ENCODE results near the gene IL36RN. TPM values are rescaled to one million over a fixed set of nuclear protein-coding genes. Genes with fewer than 3 reads are reported as not detected.

The IL36RN gene
- total RNA-seq, 4 donors from 2014 or later, result not detected

DNA sequence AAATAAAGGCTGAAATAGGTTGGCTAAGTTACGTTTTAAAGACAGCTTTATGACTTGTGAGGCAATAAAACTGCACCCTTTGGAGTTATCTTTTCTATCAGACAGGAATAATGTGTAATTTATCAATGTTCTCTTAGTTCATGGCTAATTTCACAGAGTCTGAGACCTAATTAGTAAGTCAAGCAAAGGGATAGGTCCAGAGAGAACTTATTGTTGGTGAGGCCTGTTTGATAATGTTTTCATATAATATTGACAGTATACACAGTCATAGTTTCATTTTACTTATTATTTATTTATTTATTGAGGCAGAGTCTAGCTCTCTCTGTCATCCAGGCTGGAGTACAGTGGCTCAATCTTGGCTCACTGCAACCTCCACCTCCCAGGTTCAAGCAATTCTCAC, 1.9 kb upstream of the IL36RN start:
- Histone ChIP-seq H3K4me3 (no peak overlapping the region), H3K27ac (no peak overlapping the region), H3K4me1 (no peaks in the 10 kb centered on the region), H3K36me3 (no peaks in the 10 kb centered on the region), H3K27me3 (no peaks in the 10 kb centered on the region), H3K9me3 (peaks cover 0 to 9% (median 0%) of the 10 kb centered on the region in 4 donors)
- DNase-seq, result no peak
- TF ChIP-seq, protein P1, sequence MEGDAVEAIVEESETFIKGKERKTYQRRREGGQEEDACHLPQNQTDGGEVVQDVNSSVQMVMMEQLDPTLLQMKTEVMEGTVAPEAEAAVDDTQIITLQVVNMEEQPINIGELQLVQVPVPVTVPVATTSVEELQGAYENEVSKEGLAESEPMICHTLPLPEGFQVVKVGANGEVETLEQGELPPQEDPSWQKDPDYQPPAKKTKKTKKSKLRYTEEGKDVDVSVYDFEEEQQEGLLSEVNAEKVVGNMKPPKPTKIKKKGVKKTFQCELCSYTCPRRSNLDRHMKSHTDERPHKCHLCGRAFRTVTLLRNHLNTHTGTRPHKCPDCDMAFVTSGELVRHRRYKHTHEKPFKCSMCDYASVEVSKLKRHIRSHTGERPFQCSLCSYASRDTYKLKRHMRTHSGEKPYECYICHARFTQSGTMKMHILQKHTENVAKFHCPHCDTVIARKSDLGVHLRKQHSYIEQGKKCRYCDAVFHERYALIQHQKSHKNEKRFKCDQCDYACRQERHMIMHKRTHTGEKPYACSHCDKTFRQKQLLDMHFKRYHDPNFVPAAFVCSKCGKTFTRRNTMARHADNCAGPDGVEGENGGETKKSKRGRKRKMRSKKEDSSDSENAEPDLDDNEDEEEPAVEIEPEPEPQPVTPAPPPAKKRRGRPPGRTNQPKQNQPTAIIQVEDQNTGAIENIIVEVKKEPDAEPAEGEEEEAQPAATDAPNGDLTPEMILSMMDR (IDR thresholded peaks at IDR 0.05), result no peak

DNA sequence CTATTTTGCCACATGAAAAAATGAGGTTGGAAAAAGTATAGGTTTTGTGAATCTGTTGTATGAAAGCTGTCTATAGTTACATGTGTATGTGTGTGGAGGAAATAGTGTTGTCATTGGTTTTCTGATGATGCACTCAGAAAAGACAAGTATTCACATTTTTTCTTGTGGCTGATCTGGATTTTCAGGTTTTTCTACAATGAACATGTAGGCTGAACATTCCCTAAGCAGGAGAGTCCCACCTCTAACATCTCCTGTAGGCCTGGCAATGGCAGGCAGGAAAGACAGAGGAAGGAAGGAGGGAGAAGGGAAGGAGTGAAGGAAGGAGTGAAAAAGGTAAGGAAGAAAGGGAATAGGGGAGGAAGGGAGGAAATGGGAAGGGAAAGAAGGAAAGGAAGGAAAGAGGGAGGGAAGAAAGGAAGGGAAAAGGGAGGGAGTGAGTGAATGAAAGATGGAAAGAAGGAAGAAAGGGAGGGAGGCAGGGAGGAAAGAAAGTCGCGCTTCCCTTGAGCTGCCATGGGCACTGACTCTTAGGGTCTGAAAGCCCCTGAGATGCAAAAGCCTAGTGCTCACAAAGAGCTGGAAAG, 495 bp upstream of the IL36RN start:
- Histone ChIP-seq H3K36me3 (no peaks in the 10 kb centered on the region), H3K4me1 (no peaks in the 10 kb centered on the region), H3K9me3 (peaks cover 0 to 9% (median 0%) of the 10 kb centered on the region in 4 donors), H3K4me3 (no peak overlapping the region), H3K27me3 (no peaks in the 10 kb centered on the region), H3K27ac (no peak overlapping the region)
- TF ChIP-seq, protein P1 (IDR thresholded peaks at IDR 0.05), result no peak
- TF ChIP-seq POLR2A (IDR thresholded peaks at IDR 0.05), result no peak
- no peak for DNase-seq

GRCh38 chr2:113060396-113060795, 1.4 kb downstream of the IL36RN start:
- H3K9me3 ChIP-seq, result no peaks in the 10 kb centered on the region
- no peak overlapping the region for H3K27ac ChIP-seq
- H3K4me3 ChIP-seq, result no peak overlapping the region
- H3K4me1 ChIP-seq, result no peaks in the 10 kb centered on the region
- DNase-seq, result no peak
- TF ChIP-seq POLR2A (IDR thresholded peaks at IDR 0.05), result no peak
- TF ChIP-seq, protein P1 (IDR thresholded peaks at IDR 0.05), result no peak
- H3K27me3 ChIP-seq, result no peaks in the 10 kb centered on the region
- H3K36me3 ChIP-seq, result no peaks in the 10 kb centered on the region

GRCh38 chr2:113060796-113061195, 1.8 kb downstream of the IL36RN start:
- H3K27ac ChIP-seq, result no peak overlapping the region
- H3K4me3 ChIP-seq, result no peak overlapping the region
- no peak for DNase-seq
- no peaks in the 10 kb centered on the region for H3K27me3 ChIP-seq
- no peak for TF ChIP-seq POLR2A (IDR thresholded peaks at IDR 0.05)
- TF ChIP-seq, protein P1 (IDR thresholded peaks at IDR 0.05), result no peak
- no peaks in the 10 kb centered on the region for H3K9me3 ChIP-seq
- no peaks in the 10 kb centered on the region for H3K36me3 ChIP-seq
- H3K4me1 ChIP-seq, result no peaks in the 10 kb centered on the region

DNA sequence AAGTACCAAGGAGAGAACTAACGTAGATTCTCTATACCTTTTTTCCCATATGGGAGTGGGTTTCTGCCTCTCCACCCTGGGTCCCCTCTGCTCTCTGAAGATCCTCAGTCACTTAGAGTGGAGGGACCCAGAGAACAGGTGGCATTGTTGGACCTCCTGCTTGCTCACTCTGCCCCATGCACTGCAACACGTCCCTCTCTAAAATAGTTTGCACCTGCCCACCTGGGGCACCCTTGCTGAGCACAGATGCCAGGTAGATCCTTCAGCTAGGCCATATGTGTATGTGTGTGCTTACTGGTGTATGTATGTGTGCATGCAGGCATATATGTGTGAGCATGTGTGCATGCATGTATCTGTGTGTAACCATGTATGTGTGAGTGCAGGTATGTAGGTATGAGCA, 2.2 kb downstream of the IL36RN start:
- no peak overlapping the region for H3K4me3 ChIP-seq

More for the DNA sequence above, 2.2 kb downstream of the IL36RN start:
- H3K4me1 ChIP-seq, result no peaks in the 10 kb centered on the region
- no peak overlapping the region for H3K27ac ChIP-seq
- no peak for DNase-seq
- no peaks in the 10 kb centered on the region for H3K9me3 ChIP-seq
- no peaks in the 10 kb centered on the region for H3K36me3 ChIP-seq
- H3K27me3 ChIP-seq, result no peaks in the 10 kb centered on the region
- TF ChIP-seq, protein P1 (IDR thresholded peaks at IDR 0.05), result no peak
- TF ChIP-seq POLR2A (IDR thresholded peaks at IDR 0.05), result no peak
